Islet of Langerhans (tissue), 1 donor: ENCODE data around the gene SREK1.
"Not testable (repeated sequence)": the region's sequence is repeated elsewhere in the genome, so short reads cannot be mapped to it uniquely, and the experiment has no call there.

Experiments
- FAIRE-seq: peaks from one replicate; lab custom pipeline; 2011; peaks lifted over from hg19 to GRCh38; lab: Jason Lieb, UNC

The SREK1 gene

DNA sequence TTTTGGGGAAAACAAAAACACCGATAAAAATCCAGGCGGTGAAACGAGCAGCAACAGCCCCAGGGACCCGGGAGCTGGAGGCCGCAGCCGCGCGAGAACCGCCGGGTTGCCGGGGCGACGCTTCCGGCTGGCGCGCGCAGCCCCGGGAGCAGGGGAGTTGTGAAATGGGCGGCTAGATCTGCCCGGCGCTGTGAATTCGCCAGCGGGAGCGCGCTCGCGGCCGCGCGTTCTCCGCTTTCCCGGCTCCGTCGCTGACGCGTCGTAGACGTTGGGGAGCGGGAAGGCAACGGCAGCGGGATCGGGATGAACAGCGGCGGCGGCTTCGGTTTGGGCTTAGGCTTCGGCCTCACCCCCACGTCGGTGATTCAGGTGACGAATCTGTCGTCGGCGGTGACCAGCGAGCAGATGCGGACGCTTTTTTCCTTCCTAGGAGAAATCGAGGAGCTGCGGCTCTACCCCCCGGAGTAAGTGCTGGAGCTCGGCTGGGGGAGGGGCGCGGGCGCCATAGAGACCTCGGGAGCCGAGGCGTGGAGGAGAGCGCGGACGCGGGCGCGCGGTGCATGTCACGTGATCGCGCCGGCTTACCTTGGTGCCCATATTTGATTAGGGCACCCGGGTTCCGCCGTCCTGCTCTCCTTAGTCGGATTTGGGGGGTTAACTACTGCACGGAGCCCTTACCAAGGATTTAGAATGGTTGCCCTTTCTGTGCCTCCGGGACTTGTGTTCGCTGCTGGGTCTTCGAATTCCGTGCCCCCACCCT is at the start of gene SREK1:
SREK1 (plus strand) TSS at position 227 of the 760 bp plus-strand sequence; CDS start at position 304, 77 bp downstream.
- no peak for FAIRE-seq

DNA sequence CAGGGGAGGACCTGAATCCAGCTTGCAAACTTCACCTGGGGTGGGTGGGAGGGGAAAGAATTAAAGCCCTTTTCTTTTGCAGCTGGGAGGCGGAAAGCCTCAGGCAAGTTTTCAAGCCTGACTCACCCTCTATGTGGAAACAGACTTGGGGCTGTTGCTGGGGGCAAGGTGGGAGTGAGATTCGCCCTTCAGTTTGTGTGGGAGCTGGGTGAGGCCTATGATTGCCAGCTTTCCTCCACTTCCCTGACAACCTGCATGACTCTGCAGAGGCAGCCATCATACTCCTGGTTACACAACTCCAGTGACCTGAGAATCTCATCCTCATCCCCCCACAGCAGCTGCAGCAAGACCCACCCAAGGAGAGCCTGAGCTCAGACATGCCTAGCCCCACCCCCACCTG is 43.2 kb upstream of the SREK1 start:
- no peak for FAIRE-seq

GRCh38 chr5:66113160-66113559 is 30.9 kb upstream of the SREK1 start:
- no peak for FAIRE-seq

DNA sequence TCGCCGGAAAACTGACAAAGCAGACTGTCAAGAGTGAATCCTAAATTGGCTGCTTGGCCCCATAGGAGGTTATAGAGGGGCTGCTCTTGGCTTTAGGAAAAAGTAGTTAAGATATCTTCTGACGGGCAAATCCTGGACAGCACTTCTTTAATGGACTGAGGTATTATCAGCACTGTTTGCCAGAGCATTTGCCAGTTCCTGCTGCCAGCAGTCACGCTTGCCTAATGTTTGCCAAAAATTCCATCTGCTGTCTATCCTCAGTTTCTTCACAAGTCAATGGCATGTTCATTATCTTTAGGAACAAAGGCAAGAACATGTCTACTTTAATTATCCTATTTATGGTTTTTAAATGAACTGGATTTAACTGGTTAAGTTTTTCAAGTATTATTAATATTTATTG is 25.8 kb upstream of the SREK1 start:
- FAIRE-seq = no peak

- FAIRE-seq = no peak
Observed at GRCh38 chr5:66122379-66123034, 21.6 kb upstream of the SREK1 start.

DNA sequence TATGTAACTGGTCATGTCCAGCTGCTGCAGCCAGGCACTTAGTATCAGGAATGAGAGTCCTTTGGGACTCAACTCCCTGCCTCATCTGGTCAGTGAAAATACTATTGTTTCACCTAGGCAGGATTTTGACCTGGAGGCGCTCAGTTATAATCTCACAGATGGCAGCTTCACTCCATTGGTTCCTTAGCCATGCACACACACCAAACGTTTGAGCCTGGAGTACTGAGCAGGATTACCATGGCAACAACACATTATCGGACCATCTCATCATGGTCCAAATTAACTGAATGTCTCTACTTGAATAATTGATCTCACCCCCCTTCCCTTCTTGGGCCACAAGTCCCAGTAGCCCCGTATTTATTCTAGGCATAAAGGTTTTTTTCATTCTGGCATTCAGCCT is 15.0 kb upstream of the SREK1 start:
- no peak for FAIRE-seq

GRCh38 chr5:66130493-66130892 is 13.6 kb upstream of the SREK1 start:
- no peak for FAIRE-seq

- FAIRE-seq = no peak
Observed at GRCh38 chr5:66134407-66134861, 9.7 kb upstream of the SREK1 start.

- no peak for FAIRE-seq
Observed at GRCh38 chr5:66136053-66136452, 8.0 kb upstream of the SREK1 start.

DNA sequence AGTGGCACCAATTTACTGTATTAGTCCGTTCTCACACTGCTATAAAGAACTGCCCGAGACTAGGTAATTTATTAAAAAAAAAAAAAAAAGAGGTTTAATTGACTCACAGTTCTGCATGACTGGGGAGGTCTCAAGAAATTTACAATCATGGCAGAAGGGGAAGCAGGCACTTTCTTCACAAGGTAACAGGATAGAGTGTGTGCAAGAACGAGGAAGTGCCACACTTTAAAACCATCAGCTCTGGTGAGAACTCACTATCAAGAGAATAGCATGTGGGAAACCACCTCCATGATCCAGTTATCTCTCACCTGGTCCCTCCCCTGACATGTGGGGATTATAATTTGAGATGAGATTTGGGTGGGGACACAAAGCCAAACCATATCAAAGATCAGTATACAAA is 7.2 kb upstream of the SREK1 start:
- not testable (repeated sequence) for FAIRE-seq

DNA sequence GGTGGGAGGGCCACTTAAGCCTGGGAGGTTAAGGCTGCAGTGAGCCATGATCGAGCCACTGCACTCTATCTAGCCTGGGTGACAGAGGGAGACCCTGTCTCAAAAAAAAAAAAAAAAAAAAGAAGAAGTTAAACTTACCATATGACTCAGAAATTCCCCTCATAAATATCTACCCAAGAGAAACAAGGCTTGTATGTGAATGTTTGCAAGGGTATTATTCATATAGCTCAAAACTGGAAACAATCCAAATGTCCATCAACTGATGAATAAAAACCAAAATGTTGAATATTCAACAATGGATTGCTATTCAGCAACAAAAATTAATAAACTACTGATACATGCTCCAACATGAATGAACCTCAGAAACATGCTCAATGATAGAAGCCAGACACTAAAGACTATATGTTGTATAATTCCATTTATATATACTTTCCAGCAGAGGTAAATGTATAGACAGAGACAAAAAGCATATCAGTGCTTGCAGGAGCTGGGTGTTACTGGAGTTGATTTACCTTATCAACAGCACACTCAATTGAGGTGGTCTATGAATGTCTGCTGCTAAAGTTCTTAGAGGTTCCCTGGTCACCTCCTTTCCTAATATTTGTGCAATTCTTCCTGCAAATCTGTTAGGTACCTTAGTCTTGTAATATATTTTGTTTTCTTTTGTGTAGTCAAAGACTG is 5.3 kb upstream of the SREK1 start:
- no peak for FAIRE-seq

DNA sequence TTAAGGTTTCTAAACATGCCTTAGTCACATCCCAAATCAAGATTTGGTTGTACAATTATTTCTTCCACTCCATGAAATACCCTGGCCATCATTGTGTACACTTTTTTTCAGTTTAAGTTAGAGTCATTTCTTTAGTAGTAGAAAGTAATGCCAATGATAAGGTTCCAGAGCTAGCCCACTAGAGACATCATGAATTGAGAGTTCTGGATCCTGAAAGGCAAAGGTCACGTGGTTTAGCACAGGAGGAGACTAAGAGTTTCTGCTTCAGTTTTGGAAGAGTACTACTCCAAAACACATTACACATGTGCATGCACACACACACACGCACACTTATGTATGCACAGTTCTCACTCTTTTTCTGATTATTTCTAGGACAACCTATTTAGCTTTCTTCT is 4.8 kb upstream of the SREK1 start:
- FAIRE-seq = no peak

GRCh38 chr5:66142417-66142816 is 1.7 kb upstream of the SREK1 start:
- no peak for FAIRE-seq

DNA sequence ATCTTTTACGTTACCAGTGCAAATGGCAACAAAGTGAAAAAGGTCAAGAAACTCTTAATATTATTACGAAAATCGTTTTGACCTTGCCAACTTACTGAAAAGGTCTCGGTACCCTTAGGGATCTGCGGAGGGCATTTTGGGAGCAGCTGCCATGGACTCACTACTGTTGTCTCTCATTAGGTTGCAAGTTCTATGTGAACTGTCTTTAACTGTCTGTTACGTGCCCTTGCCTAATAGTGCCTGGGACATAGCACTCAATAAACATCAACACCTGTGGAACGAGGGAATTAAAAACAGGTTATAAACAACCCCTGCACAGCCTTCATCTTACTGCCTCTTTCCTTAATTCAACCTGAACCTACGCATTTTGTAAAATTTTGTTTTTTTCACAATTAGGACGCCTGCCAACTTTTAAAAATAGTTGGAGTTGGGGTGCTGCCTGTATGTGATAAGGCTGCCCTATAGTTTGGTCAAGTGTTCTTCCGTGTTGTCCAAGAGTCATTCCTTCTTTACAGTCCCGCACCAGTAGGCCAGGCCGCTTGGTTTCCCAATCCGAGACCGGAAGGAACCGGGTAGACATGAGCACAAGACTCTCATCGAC is 527 bp upstream of the SREK1 start:
- no peak for FAIRE-seq

DNA sequence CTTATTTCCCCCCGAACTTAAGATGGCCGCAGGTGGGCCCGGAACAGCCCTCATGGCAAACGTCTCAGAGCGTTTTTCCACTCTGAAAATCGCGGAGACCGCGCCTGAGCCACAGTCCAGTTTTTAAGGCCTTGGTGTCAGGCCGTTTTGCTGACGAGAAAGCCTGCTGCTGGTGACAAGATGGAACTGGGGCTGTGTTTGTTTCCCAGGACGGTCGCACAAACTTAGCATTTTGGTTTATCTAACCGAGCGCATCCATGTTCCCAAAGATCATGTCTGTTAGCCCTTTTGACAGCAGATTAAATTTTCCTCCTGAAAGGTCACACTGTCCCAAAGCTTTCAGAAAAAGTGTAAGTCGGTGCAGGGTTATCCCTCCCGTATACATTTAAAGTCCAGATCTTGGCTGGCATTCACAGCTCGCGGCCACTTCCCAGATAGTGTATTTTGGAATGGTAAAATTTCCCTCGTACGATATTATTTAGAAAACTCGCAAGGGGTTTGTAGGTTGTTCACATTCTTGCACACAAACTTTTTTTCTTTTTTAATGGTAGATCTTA is 812 bp downstream of the SREK1 start:
- no peak for FAIRE-seq

DNA sequence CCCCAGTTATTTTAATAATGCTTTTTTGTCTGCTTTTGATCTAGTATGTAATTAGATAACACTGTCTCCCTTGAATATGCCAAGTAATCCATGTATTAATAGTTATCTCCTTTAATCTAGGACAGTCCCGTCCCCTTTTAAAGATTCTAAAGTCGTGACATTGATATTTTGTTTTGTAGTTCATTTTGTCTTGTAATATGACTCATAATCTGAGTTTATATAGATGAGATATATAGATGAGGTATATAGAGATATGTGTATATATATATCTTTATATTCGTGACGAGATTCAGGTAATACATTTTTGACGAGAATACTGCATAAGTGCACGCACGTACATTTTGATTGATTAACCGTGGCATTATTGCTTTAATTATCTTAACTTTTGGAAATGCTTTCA is 1.6 kb downstream of the SREK1 start:
- FAIRE-seq = no peak

- FAIRE-seq = no peak
Observed at GRCh38 chr5:66149950-66150349, 5.8 kb downstream of the SREK1 start.

GRCh38 chr5:66151030-66151429 is 6.9 kb downstream of the SREK1 start:
- no peak for FAIRE-seq

GRCh38 chr5:66151491-66151890 is 7.4 kb downstream of the SREK1 start:
- FAIRE-seq = no peak

- FAIRE-seq = no peak
Observed at GRCh38 chr5:66157046-66157445, 12.9 kb downstream of the SREK1 start.

- FAIRE-seq = no peak
Observed at GRCh38 chr5:66161356-66161755, 17.3 kb downstream of the SREK1 start.

DNA sequence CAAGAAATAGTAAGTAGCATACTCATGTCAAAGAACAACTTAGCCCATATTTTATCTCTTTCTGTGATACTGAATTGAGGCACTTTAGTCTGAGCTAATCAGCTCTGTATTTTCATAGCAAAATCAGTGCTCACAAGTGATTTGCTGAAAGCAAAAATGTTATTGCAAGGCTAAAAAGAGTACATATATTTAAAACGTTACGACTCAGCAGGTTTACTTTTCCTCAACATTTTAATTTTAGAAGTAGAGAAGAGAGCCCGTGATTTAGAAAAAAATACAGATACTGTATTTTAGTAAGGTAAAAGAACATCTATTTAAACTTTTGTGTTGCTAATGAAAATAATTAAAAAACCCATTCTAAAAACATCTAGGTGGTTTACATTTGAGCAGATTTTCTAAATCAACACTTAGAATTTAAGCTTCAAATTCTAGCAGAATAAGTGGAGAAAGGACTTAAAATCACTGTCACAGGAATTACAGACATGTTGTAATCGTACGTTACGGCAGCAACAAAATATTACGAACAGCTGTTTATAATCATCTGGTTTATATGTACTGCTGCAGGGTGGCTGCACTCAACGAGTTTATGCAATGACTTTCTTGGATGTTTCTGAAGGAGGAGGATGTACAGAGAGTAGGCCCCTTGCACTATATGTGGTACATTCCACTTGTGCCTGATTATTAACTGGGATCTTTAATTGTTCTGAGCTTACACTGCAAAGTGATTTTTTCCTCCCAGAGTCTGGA is 20.1 kb downstream of the SREK1 start:
- peak; percentile 66 for FAIRE-seq
